Mucosa of rectum (tissue), 2 donors: ENCODE measurements around the gene KRCC1.
"Not testable (repeated sequence)": the region's sequence is repeated elsewhere in the genome, so short reads cannot be mapped to it uniquely, and the experiment has no call there.

Experiments used
- H3K27ac ChIP-seq, 2 donors: one replicate each; pipeline ENCODE4 v1.7.0; 2013; ENCODE audit warnings: inconsistent platforms in 2 of 2, low read depth in 2 of 2, low read length in 2 of 2
- H3K27me3 ChIP-seq, 2 donors: one replicate each; pipeline ENCODE4 v1.7.0; 2013; ENCODE audit warnings: low read length in 2 of 2; ENCODE audit not compliant: control insufficient read depth in 2 of 2, insufficient read depth in 2 of 2
- H3K36me3 ChIP-seq, 2 donors: one replicate each; pipeline ENCODE4 v1.7.0; 2013; ENCODE audit warnings: low read length in 2 of 2; ENCODE audit not compliant: control insufficient read depth in 2 of 2, insufficient read depth in 2 of 2
- H3K4me1 ChIP-seq, 2 donors: one replicate each; pipeline ENCODE4 v1.7.0; 2013; ENCODE audit warnings: low read length in 2 of 2, mild to moderate bottlenecking in 1 of 2; ENCODE audit not compliant: control insufficient read depth in 2 of 2, insufficient read depth in 2 of 2
- H3K4me3 ChIP-seq, 2 donors: one replicate each; pipeline ENCODE4 v1.7.0; 2013; ENCODE audit warnings: low read length in 2 of 2
- H3K9ac ChIP-seq, 2 donors: one replicate each; pipeline ENCODE4 v1.7.0; 2013; ENCODE audit warnings: low read length in 2 of 2, low read depth in 1 of 2, mild to moderate bottlenecking in 1 of 2
- H3K9me3 ChIP-seq, 2 donors: one replicate each; pipeline ENCODE4 v1.7.0; 2013; ENCODE audit warnings: low read length in 2 of 2; ENCODE audit not compliant: control insufficient read depth in 2 of 2
- donor health status: healthy.
- donor health status: Normal muscosa, but diverticular disease.

KRCC1 gene

DNA sequence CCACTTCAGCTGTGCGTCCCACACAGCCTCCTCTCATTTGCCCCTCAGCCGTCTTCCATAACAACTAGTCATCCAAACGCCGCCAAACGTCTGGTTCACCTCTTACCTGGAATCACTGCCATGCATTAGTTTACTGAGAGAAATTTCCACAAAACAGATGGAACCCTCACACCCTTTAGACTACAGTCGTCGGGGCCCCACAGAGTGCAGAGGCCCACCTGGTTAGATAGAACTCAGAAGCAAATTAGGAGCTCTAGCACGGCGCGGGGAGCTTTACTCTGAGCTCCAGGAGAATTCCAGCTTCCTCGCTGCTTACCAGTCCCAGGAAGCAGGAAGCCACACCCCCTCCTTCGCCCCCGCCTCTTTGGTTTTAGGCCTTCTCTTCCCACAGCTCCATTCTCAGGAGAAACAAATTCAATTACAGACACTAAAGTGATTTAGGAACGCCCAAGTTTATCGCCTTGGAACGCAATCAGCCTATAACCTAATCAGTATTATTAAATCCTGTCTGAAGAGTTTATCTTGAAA is 48.6 kb downstream of the KRCC1 start:
- Histone ChIP-seq H3K4me1 (no peaks in the 10 kb centered on the region), H3K36me3 (no peaks in the 10 kb centered on the region), H3K9ac (no peak overlapping the region), H3K27ac (no peak overlapping the region), H3K27me3 (no peaks in the 10 kb centered on the region), H3K4me3 (no peak overlapping the region), H3K9me3 (no peaks in the 10 kb centered on the region)

DNA sequence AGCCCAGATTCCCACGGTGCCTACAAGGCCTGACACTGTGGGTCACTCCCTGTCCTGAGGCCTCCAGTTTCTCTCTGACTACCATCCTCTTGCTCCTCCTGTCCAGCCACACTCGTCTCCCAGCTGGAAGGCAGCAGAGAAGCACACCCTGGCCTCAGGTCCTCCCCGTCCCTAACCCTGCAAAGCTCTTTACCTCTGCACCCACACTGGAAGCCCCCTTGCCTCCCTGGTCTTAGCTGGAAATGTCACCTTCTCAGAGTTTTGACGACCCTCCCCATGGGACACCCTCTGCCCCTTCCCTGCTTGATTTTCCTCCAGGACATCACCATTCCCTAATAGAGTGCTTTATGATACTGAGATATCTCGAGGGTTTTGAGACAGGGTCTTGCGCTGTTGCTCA is 49.8 kb downstream of the KRCC1 start:
- Histone ChIP-seq H3K27me3 (no peaks in the 10 kb centered on the region), H3K9ac (no peak overlapping the region), H3K9me3 (no peaks in the 10 kb centered on the region), H3K36me3 (no peaks in the 10 kb centered on the region), H3K4me1 (no peaks in the 10 kb centered on the region), H3K27ac (no peak overlapping the region), H3K4me3 (no peak overlapping the region)

GRCh38 chr2:88003074-88003755 is 52.4 kb downstream of the KRCC1 start:
- no peak overlapping the region for H3K27ac ChIP-seq
- no peak overlapping the region for H3K9ac ChIP-seq

GRCh38 chr2:88002359-88002707 is 53.2 kb downstream of the KRCC1 start:
- Histone ChIP-seq H3K27me3 (no peaks in the 10 kb centered on the region), H3K9me3 (no peaks in the 10 kb centered on the region), H3K9ac (no peak overlapping the region), H3K36me3 (no peaks in the 10 kb centered on the region), H3K27ac (no peak overlapping the region), H3K4me3 (no peak overlapping the region), H3K4me1 (no peaks in the 10 kb centered on the region)

More at GRCh38 chr2:88003074-88003755, 52.4 kb downstream of the KRCC1 start:
- H3K4me3 ChIP-seq, result no peak overlapping the region
- H3K4me1 ChIP-seq, result no peaks in the 10 kb centered on the region
- no peaks in the 10 kb centered on the region for H3K27me3 ChIP-seq
- H3K36me3 ChIP-seq, result no peaks in the 10 kb centered on the region
- no peaks in the 10 kb centered on the region for H3K9me3 ChIP-seq

GRCh38 chr2:88000474-88000873 is 55.1 kb downstream of the KRCC1 start:
- H3K9ac ChIP-seq, H3K36me3 ChIP-seq, H3K9me3 ChIP-seq, H3K4me1 ChIP-seq, H3K4me3 ChIP-seq, H3K27me3 ChIP-seq, H3K27ac ChIP-seq: not testable (repeated sequence)

GRCh38 chr2:87996570-87996969 is 59.0 kb downstream of the KRCC1 start:
- H3K27me3 ChIP-seq, result no peaks in the 10 kb centered on the region
- H3K9me3 ChIP-seq, result no peaks in the 10 kb centered on the region
- H3K4me1 ChIP-seq, result no peaks in the 10 kb centered on the region
- H3K36me3 ChIP-seq, result no peaks in the 10 kb centered on the region
- H3K4me3 ChIP-seq, result no peak overlapping the region
- H3K9ac ChIP-seq, result no peak overlapping the region
- H3K27ac ChIP-seq, result no peak overlapping the region

- Histone ChIP-seq H3K4me1 (no peaks in the 10 kb centered on the region), H3K4me3 (no peak overlapping the region), H3K9ac (no peak overlapping the region), H3K36me3 (no peaks in the 10 kb centered on the region), H3K27me3 (no peaks in the 10 kb centered on the region), H3K27ac (no peak overlapping the region), H3K9me3 (no peaks in the 10 kb centered on the region)
Measured at GRCh38 chr2:87995756-87996155, 59.8 kb downstream of the KRCC1 start.

DNA sequence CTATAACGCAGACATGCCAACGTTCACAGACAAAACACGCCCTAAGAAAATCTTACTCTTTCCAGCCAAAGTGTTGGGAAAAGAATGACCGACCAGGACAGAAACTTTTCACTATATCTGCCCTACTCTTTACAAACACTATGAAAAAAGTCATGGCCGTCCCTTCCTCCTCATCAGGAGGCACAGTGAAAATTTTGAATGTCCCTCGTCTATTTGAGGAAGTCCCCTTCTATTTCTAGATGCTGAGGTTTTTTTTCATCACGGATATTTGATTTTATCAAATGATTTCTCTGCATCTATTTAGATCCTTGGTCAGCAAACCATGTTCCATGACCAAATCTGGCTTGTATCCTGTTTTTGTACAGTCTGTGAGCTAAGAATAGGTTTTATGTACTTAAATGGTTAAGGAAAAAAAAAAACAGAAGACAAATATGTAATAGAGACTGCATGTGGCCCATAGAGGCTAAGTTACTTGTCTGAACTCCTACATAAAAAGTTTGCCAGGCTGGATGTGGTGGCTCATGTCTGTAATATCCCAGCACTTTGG is 61.2 kb downstream of the KRCC1 start:
- H3K9ac ChIP-seq, H3K27me3 ChIP-seq, H3K4me3 ChIP-seq, H3K36me3 ChIP-seq, H3K27ac ChIP-seq, H3K4me1 ChIP-seq, H3K9me3 ChIP-seq: not testable (repeated sequence)

DNA sequence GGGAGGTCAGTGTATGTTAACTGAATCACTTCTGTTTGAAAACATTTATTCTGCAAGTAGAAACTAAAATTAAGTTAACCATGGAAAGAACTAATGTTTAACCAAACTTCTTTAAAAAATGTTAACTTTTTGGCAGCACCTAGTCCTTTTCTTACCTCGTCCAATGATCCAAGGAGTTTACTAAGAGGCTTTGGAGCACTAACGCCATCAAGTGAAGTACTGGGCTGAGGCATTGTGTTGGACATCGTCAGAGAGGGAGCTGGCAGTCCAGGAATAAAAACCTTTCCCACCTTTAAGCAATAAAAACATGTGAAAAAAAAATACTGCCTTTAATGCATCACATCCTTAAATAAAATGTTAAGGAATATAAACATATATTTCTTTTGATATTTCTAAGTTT is 63.0 kb downstream of the KRCC1 start:
- not testable (repeated sequence) for H3K9ac ChIP-seq, H3K27me3 ChIP-seq, H3K4me1 ChIP-seq, H3K4me3 ChIP-seq, H3K27ac ChIP-seq, H3K36me3 ChIP-seq, H3K9me3 ChIP-seq

- H3K4me1 ChIP-seq, H3K9me3 ChIP-seq, H3K9ac ChIP-seq, H3K36me3 ChIP-seq, H3K27ac ChIP-seq, H3K27me3 ChIP-seq, H3K4me3 ChIP-seq: not testable (repeated sequence)
Measured at GRCh38 chr2:87987473-87987872, 68.1 kb downstream of the KRCC1 start.
